ENCODE measurements around the gene TRAPPC11.

The TRAPPC11 gene

DNA sequence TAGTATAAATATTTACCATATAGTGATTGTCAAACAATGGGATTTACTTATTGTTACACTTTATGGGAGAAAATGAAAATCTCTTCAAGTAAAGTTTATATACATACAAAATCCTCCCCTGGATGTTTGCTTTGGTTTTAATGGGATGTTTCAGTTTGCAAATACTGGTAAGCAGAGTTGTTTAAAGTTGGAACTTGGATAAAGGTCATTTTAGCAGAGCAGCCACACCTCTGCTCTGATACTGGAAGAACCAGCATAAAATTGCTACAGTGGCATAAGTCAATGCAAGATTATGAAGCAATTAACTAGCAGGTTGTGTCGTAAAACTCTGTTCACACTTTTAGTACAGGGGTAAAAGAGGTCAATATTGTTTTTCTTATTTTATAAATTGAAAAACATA lies 101.2 kb downstream of the TRAPPC11 start:
- TF ChIP-seq CEBPB (IDR thresholded peaks at IDR 0.05): no peak
- no peak for TF ChIP-seq FOXM1 (IDR thresholded peaks at IDR 0.05; ENCODE audit: borderline replicate concordance, low read depth)
- no peak for TF ChIP-seq TCF12 (IDR thresholded peaks at IDR 0.05; ENCODE audit: low read depth)
- TF ChIP-seq, protein P1, sequence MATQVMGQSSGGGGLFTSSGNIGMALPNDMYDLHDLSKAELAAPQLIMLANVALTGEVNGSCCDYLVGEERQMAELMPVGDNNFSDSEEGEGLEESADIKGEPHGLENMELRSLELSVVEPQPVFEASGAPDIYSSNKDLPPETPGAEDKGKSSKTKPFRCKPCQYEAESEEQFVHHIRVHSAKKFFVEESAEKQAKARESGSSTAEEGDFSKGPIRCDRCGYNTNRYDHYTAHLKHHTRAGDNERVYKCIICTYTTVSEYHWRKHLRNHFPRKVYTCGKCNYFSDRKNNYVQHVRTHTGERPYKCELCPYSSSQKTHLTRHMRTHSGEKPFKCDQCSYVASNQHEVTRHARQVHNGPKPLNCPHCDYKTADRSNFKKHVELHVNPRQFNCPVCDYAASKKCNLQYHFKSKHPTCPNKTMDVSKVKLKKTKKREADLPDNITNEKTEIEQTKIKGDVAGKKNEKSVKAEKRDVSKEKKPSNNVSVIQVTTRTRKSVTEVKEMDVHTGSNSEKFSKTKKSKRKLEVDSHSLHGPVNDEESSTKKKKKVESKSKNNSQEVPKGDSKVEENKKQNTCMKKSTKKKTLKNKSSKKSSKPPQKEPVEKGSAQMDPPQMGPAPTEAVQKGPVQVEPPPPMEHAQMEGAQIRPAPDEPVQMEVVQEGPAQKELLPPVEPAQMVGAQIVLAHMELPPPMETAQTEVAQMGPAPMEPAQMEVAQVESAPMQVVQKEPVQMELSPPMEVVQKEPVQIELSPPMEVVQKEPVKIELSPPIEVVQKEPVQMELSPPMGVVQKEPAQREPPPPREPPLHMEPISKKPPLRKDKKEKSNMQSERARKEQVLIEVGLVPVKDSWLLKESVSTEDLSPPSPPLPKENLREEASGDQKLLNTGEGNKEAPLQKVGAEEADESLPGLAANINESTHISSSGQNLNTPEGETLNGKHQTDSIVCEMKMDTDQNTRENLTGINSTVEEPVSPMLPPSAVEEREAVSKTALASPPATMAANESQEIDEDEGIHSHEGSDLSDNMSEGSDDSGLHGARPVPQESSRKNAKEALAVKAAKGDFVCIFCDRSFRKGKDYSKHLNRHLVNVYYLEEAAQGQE (IDR thresholded peaks at IDR 0.05; ENCODE audit: low read depth): no peak
- TF ChIP-seq YY1 (IDR thresholded peaks at IDR 0.05; ENCODE audit: low read depth): no peak
- no peak for TF ChIP-seq ZBTB7A (IDR thresholded peaks at IDR 0.05; ENCODE audit: low read depth)
- no peak for TF ChIP-seq EP300 (IDR thresholded peaks at IDR 0.05; ENCODE audit: borderline replicate concordance)
- no peak for TF ChIP-seq EGR1 (IDR thresholded peaks at IDR 0.05)
- TF ChIP-seq TAF1 (IDR thresholded peaks at IDR 0.05; ENCODE audit: low read depth): no peak
- TF ChIP-seq, protein P2, sequence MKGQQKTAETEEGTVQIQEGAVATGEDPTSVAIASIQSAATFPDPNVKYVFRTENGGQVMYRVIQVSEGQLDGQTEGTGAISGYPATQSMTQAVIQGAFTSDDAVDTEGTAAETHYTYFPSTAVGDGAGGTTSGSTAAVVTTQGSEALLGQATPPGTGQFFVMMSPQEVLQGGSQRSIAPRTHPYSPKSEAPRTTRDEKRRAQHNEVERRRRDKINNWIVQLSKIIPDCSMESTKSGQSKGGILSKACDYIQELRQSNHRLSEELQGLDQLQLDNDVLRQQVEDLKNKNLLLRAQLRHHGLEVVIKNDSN (IDR thresholded peaks at IDR 0.05): no peak
- TF ChIP-seq CREB1 (IDR thresholded peaks at IDR 0.05; ENCODE audit: low read depth): no peak
